ENCODE measurements around the gene C2CD3.

Gene C2CD3

GRCh38 chr11:73977856-73978519 is 192.8 kb downstream of the C2CD3 start:
- TF ChIP-seq CTCF (IDR thresholded peaks at IDR 0.05; ENCODE audit: low read depth, low read length, missing control alignments), result no peak
- no peak overlapping the region for H3K27ac ChIP-seq
- in situ Hi-C loops (cut with HindIII; ENCODE audit: low pct_ligation_motif_present, low sequenced_read_pairs), result no loop called here
- H3K27me3 ChIP-seq (replicated peaks), result no peaks in the 10 kb centered on the region
- no peak overlapping the region for H3K4me3 ChIP-seq (ENCODE audit: low read depth, low read length)
- DNase-seq, result no peak
- no peaks in the 10 kb centered on the region for H3K36me3 ChIP-seq (replicated peaks)

GRCh38 chr11:73976451-73977151 is 194.2 kb downstream of the C2CD3 start:
- Histone ChIP-seq H3K27me3 (replicated peaks) (no peaks in the 10 kb centered on the region), H3K36me3 (replicated peaks) (no peaks in the 10 kb centered on the region), H3K4me3 (ENCODE audit: low read depth, low read length) (no peak overlapping the region), H3K27ac (no peak overlapping the region)
- DNase-seq, result no peak
- in situ Hi-C loops (cut with HindIII; ENCODE audit: low pct_ligation_motif_present, low sequenced_read_pairs), result no loop called here
- no peak for TF ChIP-seq CTCF (IDR thresholded peaks at IDR 0.05; ENCODE audit: low read depth, low read length, missing control alignments)

- H3K36me3 ChIP-seq (replicated peaks), result no peaks in the 10 kb centered on the region
- TF ChIP-seq CTCF (IDR thresholded peaks at IDR 0.05; ENCODE audit: low read depth, low read length, missing control alignments), result no peak
- H3K27me3 ChIP-seq (replicated peaks), result no peaks in the 10 kb centered on the region
- in situ Hi-C loops (cut with HindIII; ENCODE audit: low pct_ligation_motif_present, low sequenced_read_pairs), result no loop called here
- no peak for DNase-seq
- H3K27ac ChIP-seq, result no peak overlapping the region
- H3K4me3 ChIP-seq (ENCODE audit: low read depth, low read length), result no peak overlapping the region
Measured at GRCh38 chr11:73975479-73975757, 195.4 kb downstream of the C2CD3 start.

GRCh38 chr11:73974604-73975478 is 196.0 kb downstream of the C2CD3 start:
- Histone ChIP-seq H3K36me3 (replicated peaks) (no peaks in the 10 kb centered on the region), H3K4me3 (ENCODE audit: low read depth, low read length) (no peak overlapping the region)
- in situ Hi-C loops (cut with HindIII; ENCODE audit: low pct_ligation_motif_present, low sequenced_read_pairs), result no loop called here

More at GRCh38 chr11:73974604-73975478, 196.0 kb downstream of the C2CD3 start:
- TF ChIP-seq CTCF (IDR thresholded peaks at IDR 0.05; ENCODE audit: low read depth, low read length, missing control alignments), result no peak
- DNase-seq, result no peak
- Histone ChIP-seq H3K27me3 (replicated peaks) (no peaks in the 10 kb centered on the region), H3K27ac (no peak overlapping the region)
